Measurements from ENCODE around the gene PRKN. TPM values are rescaled to one million over a fixed set of nuclear protein-coding genes. Genes with fewer than 3 reads are reported as not detected.

Gene PRKN
- 0.18 TPM in 1 of 2 replicates, not detected in the other for total RNA-seq

DNA sequence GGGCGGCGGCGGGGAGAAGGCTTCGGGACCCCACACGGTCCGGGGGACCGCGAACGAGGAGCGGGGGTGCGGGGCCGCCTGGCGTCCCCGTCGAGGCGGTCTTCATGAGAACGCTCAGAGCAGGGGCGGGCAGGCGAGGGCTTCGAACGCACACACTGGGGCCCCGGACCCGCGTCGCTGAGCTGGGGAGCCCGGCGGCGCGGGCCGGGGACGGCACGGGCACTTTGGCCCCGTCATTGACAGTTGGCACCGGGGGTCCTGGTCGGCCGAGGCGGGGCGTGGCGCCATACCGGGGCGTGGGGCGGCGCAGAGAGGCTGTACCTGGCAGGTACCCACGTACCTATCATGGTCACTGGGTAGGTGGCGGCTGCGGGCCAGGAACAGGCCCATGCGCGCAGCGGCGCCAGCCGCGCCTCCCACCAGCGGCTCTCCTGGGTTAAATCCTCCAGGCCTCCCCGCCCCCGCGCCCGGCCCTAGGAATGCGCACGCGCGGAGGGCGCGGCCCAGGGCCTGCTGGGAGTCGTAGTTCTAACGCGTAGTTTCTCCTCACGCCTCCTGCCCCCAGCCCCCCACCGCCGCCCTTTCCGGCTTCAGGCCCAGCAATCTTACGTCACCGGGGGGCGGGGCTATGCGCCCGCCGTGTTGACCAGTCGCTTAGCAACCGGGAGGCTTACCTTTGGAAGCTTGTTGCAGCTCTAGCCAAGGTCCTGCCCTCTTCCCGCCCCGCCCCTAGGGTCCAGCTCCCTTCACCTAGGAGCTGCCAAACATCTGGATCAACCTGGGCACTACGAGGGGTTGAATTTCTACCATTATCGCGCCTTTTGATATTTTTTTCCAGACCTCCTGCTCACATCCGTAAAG is at the start of gene PRKN, which contains the start of gene PACRG:
Gene PRKN, minus strand, starts transcription at position 445 of the 861 bp plus-strand sequence.
Gene PACRG, plus strand, starts transcription at position 653 of the 861 bp plus-strand sequence.

Other genes with a start within 250 kb of the PRKN start
- not detected in 2 replicates for gene PACRG, start 208 bp upstream of the PRKN start, total RNA-seq